Measurements from ENCODE around the gene SWAP70. TPM values are rescaled to one million over a fixed set of nuclear protein-coding genes. Genes with fewer than 3 reads are reported as not detected.
A peak's percentile ranks its signal among the peaks of the same experiment; 100 is the strongest.

Gene SWAP70
- total RNA-seq, 1 donor from 2014 or later, result 9.8 TPM

- no peak for FAIRE-seq
Observed at GRCh38 chr11:9651481-9651880, 12.4 kb upstream of the SWAP70 start.

GRCh38 chr11:9651899-9652748 lies 11.8 kb upstream of the SWAP70 start:
- FAIRE-seq, result no peak
- no peak for DNase-seq (ENCODE audit: low spot score in 2 of 2)

More at GRCh38 chr11:9651481-9651880, 12.4 kb upstream of the SWAP70 start:
- DNase-seq (ENCODE audit: low spot score in 2 of 2), result no peak

GRCh38 chr11:9653871-9654270 lies 10.0 kb upstream of the SWAP70 start:
- no peak for FAIRE-seq
- DNase-seq (ENCODE audit: low spot score in 2 of 2), result no peak

- no peak for FAIRE-seq
- DNase-seq (ENCODE audit: low spot score in 2 of 2), result no peak
Observed at GRCh38 chr11:9656864-9657263, 7.0 kb upstream of the SWAP70 start.

- DNase-seq (ENCODE audit: low spot score in 2 of 2) (no peak), FAIRE-seq (no peak)
Observed at GRCh38 chr11:9657531-9657930, 6.3 kb upstream of the SWAP70 start.

GRCh38 chr11:9660886-9661285 lies 3.0 kb upstream of the SWAP70 start:
- FAIRE-seq (no peak), DNase-seq (ENCODE audit: low spot score in 2 of 2) (no peak)

GRCh38 chr11:9662273-9662672 lies 1.6 kb upstream of the SWAP70 start:
- no peak for FAIRE-seq
- no peak for DNase-seq (ENCODE audit: low spot score in 2 of 2)

GRCh38 chr11:9664276-9665171 lies 647 bp downstream of the SWAP70 start:
- peak; percentile 32 to 45 for DNase-seq (ENCODE audit: low spot score in 2 of 2)
- FAIRE-seq, result no peak

- no peak for DNase-seq (ENCODE audit: low spot score in 2 of 2)
- FAIRE-seq, result no peak
Observed at GRCh38 chr11:9665749-9666148, 1.9 kb downstream of the SWAP70 start.

GRCh38 chr11:9669954-9670353 lies 6.1 kb downstream of the SWAP70 start:
- DNase-seq (ENCODE audit: low spot score in 2 of 2) (no peak), FAIRE-seq (no peak)

GRCh38 chr11:9672288-9672916 lies 8.5 kb downstream of the SWAP70 start:
- DNase-seq (ENCODE audit: low spot score in 2 of 2) (no peak), FAIRE-seq (no peak)

GRCh38 chr11:9672918-9673317 lies 9.0 kb downstream of the SWAP70 start:
- DNase-seq (ENCODE audit: low spot score in 2 of 2), result no peak
- FAIRE-seq, result no peak

- FAIRE-seq (no peak), DNase-seq (ENCODE audit: low spot score in 2 of 2) (no peak)
Observed at GRCh38 chr11:9675691-9676090, 11.8 kb downstream of the SWAP70 start.

- FAIRE-seq, result no peak
- DNase-seq (ENCODE audit: low spot score in 2 of 2), result no peak
Observed at GRCh38 chr11:9677951-9678350, 14.1 kb downstream of the SWAP70 start.

- FAIRE-seq (no peak), DNase-seq (ENCODE audit: low spot score in 2 of 2) (no peak)
Observed at GRCh38 chr11:9678576-9678975, 14.7 kb downstream of the SWAP70 start.

- FAIRE-seq (no peak), DNase-seq (ENCODE audit: low spot score in 2 of 2) (no peak)
Observed at GRCh38 chr11:9680028-9680427, 16.2 kb downstream of the SWAP70 start.

- no peak for FAIRE-seq
Observed at GRCh38 chr11:9681583-9682372, 17.9 kb downstream of the SWAP70 start.

GRCh38 chr11:9687711-9688477 lies 24.0 kb downstream of the SWAP70 start:
- no peak for FAIRE-seq
- DNase-seq (ENCODE audit: low spot score in 2 of 2), result no peak

More at GRCh38 chr11:9681583-9682372, 17.9 kb downstream of the SWAP70 start:
- no peak for DNase-seq (ENCODE audit: low spot score in 2 of 2)

All from frontal cortex (tissue), 4 donors.